ENCODE results near the gene OCA2. TPM values are rescaled to one million over a fixed set of nuclear protein-coding genes. Genes with fewer than 3 reads are reported as not detected.

OCA2 gene
- polyA plus RNA-seq, 3 donors: not detected

GRCh38 chr15:27828746-27829145, 270.4 kb downstream of the OCA2 start:
- no peak overlapping the region for H2AFZ ChIP-seq (ENCODE audit: insufficient read depth, low read depth, low read length, poor library complexity, severe bottlenecking)
- Mint-ChIP-seq H3K4me3 (no peak overlapping the region), H3K9me3 (peaks cover 4 to 19% (median 7%) of the 10 kb centered on the region in 7 donors), H3K4me1 (no peaks in the 10 kb centered on the region), H3K36me3 (no peaks in the 10 kb centered on the region), H3K27me3 (ENCODE audit: low read depth in 3 of 3) (peaks cover 0 to 1% (median 1%) of the 10 kb centered on the region in 3 donors), H3K27ac (no peak overlapping the region)
- H3K27me3 ChIP-seq (ENCODE audit: control insufficient read depth in 2 of 2, insufficient read depth in 2 of 2, low read length in 2 of 2): no peaks in the 10 kb centered on the region
- no peak overlapping the region for H3K9ac ChIP-seq (ENCODE audit: insufficient read depth, low read length, poor library complexity, severe bottlenecking)
- no peak overlapping the region for H3K4me2 ChIP-seq (replicated peaks; ENCODE audit: extremely low read depth, low read length, poor library complexity, severe bottlenecking)
- WGBS (ENCODE audit: insufficient coverage): 96% methylated on average over 10 of the region's 10 CpGs
- intact Hi-C loops (cut with micrococcal nuclease): no loop called here
- no peak for TF ChIP-seq CTCF (IDR thresholded peaks at IDR 0.05)
- H4K20me1 ChIP-seq (ENCODE audit: insufficient read depth, low read length): no peaks in the 10 kb centered on the region
- H3K79me2 ChIP-seq (ENCODE audit: insufficient read depth, low read length): no peaks in the 10 kb centered on the region
- H3K4me3 ChIP-seq (replicated peaks in 1 of 3; ENCODE audit: low read depth in 2 of 3, low read length in 3 of 3): no peak overlapping the region
- no peak for DNase-seq
- no peaks in the 10 kb centered on the region for H3K36me3 ChIP-seq (replicated peaks in 1 of 2; ENCODE audit: control insufficient read depth in 1 of 2, insufficient read depth in 2 of 2, low read length in 2 of 2)
- H3K27ac ChIP-seq (ENCODE audit: low read depth in 1 of 2, low read length in 2 of 2): no peak overlapping the region
- H3K9me3 ChIP-seq (replicated peaks in 1 of 2; ENCODE audit: control insufficient read depth in 1 of 2, insufficient read depth in 1 of 2, low read length in 2 of 2): peaks cover 6 to 7% of the 10 kb centered on the region in 2 donors
- no peaks in the 10 kb centered on the region for H3K4me1 ChIP-seq (ENCODE audit: control insufficient read depth in 1 of 2, insufficient read depth in 2 of 2, low read length in 2 of 2)

GRCh38 chr15:27826902-27827714, 272.0 kb downstream of the OCA2 start:
- H3K4me1 ChIP-seq (ENCODE audit: control insufficient read depth in 1 of 2, insufficient read depth in 2 of 2, low read length in 2 of 2): no peaks in the 10 kb centered on the region
- 80% methylated on average over 4 of the region's 15 CpGs for WGBS (ENCODE audit: insufficient coverage)
- H4K20me1 ChIP-seq (ENCODE audit: insufficient read depth, low read length): no peaks in the 10 kb centered on the region
- H3K9me3 Mint-ChIP-seq: peaks cover 4 to 13% (median 7%) of the 10 kb centered on the region in 7 donors
- H3K27me3 Mint-ChIP-seq (ENCODE audit: low read depth in 3 of 3): peaks cover 0 to 1% (median 0%) of the 10 kb centered on the region in 3 donors
- H3K4me3 ChIP-seq (replicated peaks in 1 of 3; ENCODE audit: low read depth in 2 of 3, low read length in 3 of 3): no peak overlapping the region
- no peaks in the 10 kb centered on the region for H3K27me3 ChIP-seq (ENCODE audit: control insufficient read depth in 2 of 2, insufficient read depth in 2 of 2, low read length in 2 of 2)
- peaks cover 6 to 7% of the 10 kb centered on the region in 2 donors for H3K9me3 ChIP-seq (replicated peaks in 1 of 2; ENCODE audit: control insufficient read depth in 1 of 2, insufficient read depth in 1 of 2, low read length in 2 of 2)
- no peak overlapping the region for H3K27ac ChIP-seq (ENCODE audit: low read depth in 1 of 2, low read length in 2 of 2)
- no peak overlapping the region for H2AFZ ChIP-seq (ENCODE audit: insufficient read depth, low read depth, low read length, poor library complexity, severe bottlenecking)
- no peak overlapping the region for H3K4me2 ChIP-seq (replicated peaks; ENCODE audit: extremely low read depth, low read length, poor library complexity, severe bottlenecking)
- no peaks in the 10 kb centered on the region for H3K36me3 ChIP-seq (replicated peaks in 1 of 2; ENCODE audit: control insufficient read depth in 1 of 2, insufficient read depth in 2 of 2, low read length in 2 of 2)
- H3K79me2 ChIP-seq (ENCODE audit: insufficient read depth, low read length): no peaks in the 10 kb centered on the region
- H3K36me3 Mint-ChIP-seq: no peaks in the 10 kb centered on the region
- no peak for TF ChIP-seq CTCF (IDR thresholded peaks at IDR 0.05)
- intact Hi-C loops (cut with micrococcal nuclease): no loop called here
- no peaks in the 10 kb centered on the region for H3K4me1 Mint-ChIP-seq
- H3K27ac Mint-ChIP-seq: no peak overlapping the region
- no peak overlapping the region for H3K9ac ChIP-seq (ENCODE audit: insufficient read depth, low read length, poor library complexity, severe bottlenecking)
- no peak overlapping the region for H3K4me3 Mint-ChIP-seq
- DNase-seq: no peak
